ENCODE measurements around the gene PDCD11.

DNA sequence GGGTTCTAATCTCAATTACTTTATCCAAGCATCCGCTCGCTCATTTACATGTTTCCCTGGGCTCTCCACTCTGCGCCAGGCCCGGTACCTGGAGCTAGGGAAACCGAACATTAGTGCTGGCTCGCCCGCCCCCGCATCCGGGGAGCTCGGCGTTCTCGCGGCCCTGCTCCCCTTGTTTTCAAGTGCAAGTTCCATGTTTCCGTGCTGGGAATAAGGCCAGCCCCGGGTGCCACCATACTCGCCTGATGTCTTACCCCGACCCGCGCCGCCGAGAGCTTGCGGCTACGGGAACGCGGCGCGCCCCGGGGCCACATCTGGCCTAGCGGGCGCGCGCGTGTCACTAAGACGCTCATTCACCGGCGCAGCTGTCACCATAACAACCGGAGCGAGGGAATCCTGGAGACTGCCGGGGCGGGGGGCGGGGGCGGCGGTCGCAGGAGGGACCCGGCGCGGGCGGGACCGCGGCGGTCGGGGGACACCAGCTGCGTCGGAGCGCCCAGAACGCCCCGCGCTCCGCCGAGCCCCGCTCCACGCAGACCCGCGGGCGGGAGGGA lies 97.0 kb downstream of the PDCD11 start, which contains the start of gene NEURL1:
- TF ChIP-seq CTCF (conservative IDR thresholded peaks at IDR 0.05 in 1 of 2, IDR thresholded peaks at IDR 0.05 in 1 of 2; ENCODE audit: low read depth in 1 of 2, low read length in 2 of 2) (no peak), EZH2 (IDR thresholded peaks at IDR 0.05; ENCODE audit: low read length, missing control alignments) (no peak)
